ENCODE data around the gene ZNF841. TPM values are rescaled to one million over a fixed set of nuclear protein-coding genes. Genes with fewer than 3 reads are reported as not detected.

Gene ZNF841
- polyA plus RNA-seq, 1 of the 3 experiments (the other 2 are of a cell fraction), result 3.8 TPM

- H3F3A ChIP-seq (replicated peaks; ENCODE audit: insufficient read depth), result peaks cover 13% of the 10 kb centered on the region
- peak overlapping the region; percentile 92 to 97 for H3K27ac ChIP-seq (ENCODE audit: low read depth in 2 of 2, low read length in 1 of 2)
- H3K4me1 ChIP-seq (ENCODE audit: control insufficient read depth in 1 of 2, insufficient read depth in 2 of 2, low read depth in 1 of 2, low read length in 1 of 2), result peaks cover 0 to 9% of the 10 kb centered on the region in 2 experiments; a peak in 2 of 4 replicates
- no peaks in the 10 kb centered on the region for H3K27me3 ChIP-seq (ENCODE audit: insufficient read depth)
- H3K36me3 ChIP-seq (replicated peaks in 1 of 2; ENCODE audit: control insufficient read depth in 1 of 2, insufficient read depth in 2 of 2, low read length in 1 of 2), result peaks cover 0 to 21% of the 10 kb centered on the region in 2 experiments
- H3K9me2 ChIP-seq, result no peaks in the 10 kb centered on the region
- peak overlapping the region; percentile 100 for H2AFZ ChIP-seq (ENCODE audit: low read depth)
- peak overlapping the region; percentile 88 for H3K9ac ChIP-seq
- H3K79me2 ChIP-seq (ENCODE audit: insufficient read depth), result peaks cover 46% of the 10 kb centered on the region
- WGBS (ENCODE audit: low lambda C conversion rate), result 4% methylated on average over 7 of the region's 7 CpGs
- no peaks in the 10 kb centered on the region for H4K20me1 ChIP-seq (ENCODE audit: insufficient read depth)
- peak overlapping the region; percentile 82 to 99 for H3K4me3 ChIP-seq (ENCODE audit: low read depth in 2 of 2, low read length in 1 of 2)
- no peak for DNase-seq
- no peak for TF ChIP-seq GABPA (IDR thresholded peaks at IDR 0.05; ENCODE audit: low read depth)
- TF ChIP-seq RAD21 (IDR thresholded peaks at IDR 0.05; ENCODE audit: low read length), result no peak
- peak; percentile 13; the same call in 1 of the 2 replicates for TF ChIP-seq MAX (IDR thresholded peaks at IDR 0.05; ENCODE audit: low read depth)
- no peak for TF ChIP-seq GATA2 (CRISPR knock-in tag; IDR thresholded peaks at IDR 0.05)
- no peak for TF ChIP-seq JUND (IDR thresholded peaks at IDR 0.05)
- 0 out of 4 replicates have a peak, but pooled peaks of 1 of the 2 experiments have one; percentile 2 for TF ChIP-seq EP300 (IDR thresholded peaks at IDR 0.05; ENCODE audit: borderline replicate concordance in 1 of 2, low read depth in 1 of 2, low read length in 1 of 2)
- TF ChIP-seq SIN3A (IDR thresholded peaks at IDR 0.05; ENCODE audit: borderline replicate concordance, low read depth, low read length), result no peak
- POLR2A ChIA-PET, result interaction anchor here (0.6 to 2.2 kb wide), 3 partner anchors 34 to 51 kb away, joined by 3 to 10 read pairs (median 4); partner anchors contain the start of gene PPP2R1A
- CTCF ChIA-PET, result interaction anchor here (0.6 to 2.8 kb wide), 8 partner anchors 9 to 721 kb away, joined by 3 to 20 read pairs (median 4); partner anchors contain the start of genes PPP2R1A and SIGLEC10
- H3K4me2 ChIP-seq, result peak overlapping the region; percentile 96
- peaks cover 5% of the 10 kb centered on the region; the same call in 1 of the 2 replicates for H3K9me3 ChIP-seq
Measured at GRCh38 chr19:52138983-52139251, 43.4 kb upstream of the ZNF841 start.

GRCh38 chr19:52138278-52138982 is 42.9 kb upstream of the ZNF841 start:
- DNase-seq, result peak; percentile 61
- H3K9me2 ChIP-seq, result no peaks in the 10 kb centered on the region
- no peaks in the 10 kb centered on the region for H4K20me1 ChIP-seq (ENCODE audit: insufficient read depth)
- peak overlapping the region; percentile 82 to 99 for H3K4me3 ChIP-seq (ENCODE audit: low read depth in 2 of 2, low read length in 1 of 2)
- H3F3A ChIP-seq (replicated peaks; ENCODE audit: insufficient read depth), result peaks cover 13% of the 10 kb centered on the region
- CTCF ChIA-PET, result interaction anchor here (0.6 to 2.8 kb wide), 7 partner anchors 8 to 721 kb away, joined by 3 to 20 read pairs (median 5); partner anchors contain the start of genes PPP2R1A and SIGLEC10
- peaks cover 0 to 9% of the 10 kb centered on the region in 2 experiments; a peak in 2 of 4 replicates for H3K4me1 ChIP-seq (ENCODE audit: control insufficient read depth in 1 of 2, insufficient read depth in 2 of 2, low read depth in 1 of 2, low read length in 1 of 2)
- 13% methylated on average over 14 of the region's 14 CpGs for WGBS (ENCODE audit: low lambda C conversion rate)
- peaks cover 5% of the 10 kb centered on the region; the same call in 1 of the 2 replicates for H3K9me3 ChIP-seq
- POLR2A ChIA-PET, result interaction anchor here (0.6 to 2.2 kb wide), 3 partner anchors 33 to 52 kb away, joined by 3 to 10 read pairs (median 4); partner anchors contain the start of gene PPP2R1A
- TF ChIP-seq NRF1 (IDR thresholded peaks at IDR 0.05; ENCODE audit: low read depth, low read length), result no peak
- TF ChIP-seq GABPA (IDR thresholded peaks at IDR 0.05; ENCODE audit: low read depth), result no peak
- no peak for TF ChIP-seq POLR2AphosphoS5 (IDR thresholded peaks at IDR 0.05; ENCODE audit: low read depth, low read length)
- TF ChIP-seq SMC3 (IDR thresholded peaks at IDR 0.05; ENCODE audit: low read depth, low read length), result no peak
- peak; percentile 94 for TF ChIP-seq MAX (IDR thresholded peaks at IDR 0.05; ENCODE audit: low read depth)
- peak; percentile 98 for TF ChIP-seq MXI1 (IDR thresholded peaks at IDR 0.05; ENCODE audit: low read depth, low read length)
- TF ChIP-seq USF1 (IDR thresholded peaks at IDR 0.05; ENCODE audit: borderline replicate concordance, low read depth), result peak; percentile 52; the same call in 1 of the 2 replicates
- TF ChIP-seq REST (IDR thresholded peaks at IDR 0.05; ENCODE audit: low read depth, low read length), result no peak
- peaks cover 0 to 21% of the 10 kb centered on the region in 2 experiments for H3K36me3 ChIP-seq (replicated peaks in 1 of 2; ENCODE audit: control insufficient read depth in 1 of 2, insufficient read depth in 2 of 2, low read length in 1 of 2)
- peaks cover 51% of the 10 kb centered on the region for H3K79me2 ChIP-seq (ENCODE audit: insufficient read depth)
- H3K4me2 ChIP-seq, result peak overlapping the region; percentile 96
- peak overlapping the region; percentile 92 to 97 for H3K27ac ChIP-seq (ENCODE audit: low read depth in 2 of 2, low read length in 1 of 2)
- H2AFZ ChIP-seq (ENCODE audit: low read depth), result peak overlapping the region; percentile 100
- H3K9ac ChIP-seq, result peak overlapping the region; percentile 88
- H3K27me3 ChIP-seq (ENCODE audit: insufficient read depth), result no peaks in the 10 kb centered on the region

Measured in SK-N-SH (cell line).